ENCODE data around the gene CSNK1G2.

GRCh38 chr19:1984357-1984756 lies 43.4 kb downstream of the CSNK1G2 start:
- TF ChIP-seq FOXJ3 (CRISPR knock-in tag; IDR thresholded peaks at IDR 0.05; ENCODE audit: borderline replicate concordance), result no peak
- no peak for TF ChIP-seq TCF12 (IDR thresholded peaks at IDR 0.05)
- TF ChIP-seq TCF12 (CRISPR knock-in tag; IDR thresholded peaks at IDR 0.05), result no peak
- TF ChIP-seq ZNF549 (CRISPR knock-in tag; IDR thresholded peaks at IDR 0.05), result no peak
- TF ChIP-seq ZNF766 (CRISPR knock-in tag; IDR thresholded peaks at IDR 0.05; ENCODE audit: borderline replicate concordance), result no peak
- TF ChIP-seq POLR2AphosphoS5 (IDR thresholded peaks at IDR 0.05; ENCODE audit: low read depth, low read length), result no peak
- no peak for TF ChIP-seq POLR2A (IDR thresholded peaks at IDR 0.05; ENCODE audit: insufficient read depth in 1 of 2, low read depth in 2 of 2, low read length in 2 of 2)
- no peak for TF ChIP-seq RFX5 (IDR thresholded peaks at IDR 0.05; ENCODE audit: low read depth, low read length)
- no peak for TF ChIP-seq MTA3 (CRISPR knock-in tag; IDR thresholded peaks at IDR 0.05)
- no peak for TF ChIP-seq TEAD2 (CRISPR knock-in tag; IDR thresholded peaks at IDR 0.05)
- no peak for TF ChIP-seq GABPA (IDR thresholded peaks at IDR 0.05; ENCODE audit: low read depth, low read length)
- TF ChIP-seq GABPA (CRISPR knock-in tag; IDR thresholded peaks at IDR 0.05; ENCODE audit: low read depth), result no peak
- no peak for TF ChIP-seq ZNF24 (IDR thresholded peaks at IDR 0.05)
- no peak for TF ChIP-seq CBFB (CRISPR knock-in tag; IDR thresholded peaks at IDR 0.05)
- no peak for TF ChIP-seq CTCF (CRISPR knock-in tag; IDR thresholded peaks at IDR 0.05)
